Hematopoietic multipotent progenitor cell treated with erythropoietin and hydrocortisone succinate and interleukin-3 and kit ligand, for 17 days (in vitro differentiated cells): ENCODE data around the gene RPS6KA3.

Source experiments
- DNase-seq: peaks from one replicate; pipeline ENCODE4 v3.0.0-alpha.2; 2015; ENCODE audit warnings: low spot score

The RPS6KA3 gene

DNA sequence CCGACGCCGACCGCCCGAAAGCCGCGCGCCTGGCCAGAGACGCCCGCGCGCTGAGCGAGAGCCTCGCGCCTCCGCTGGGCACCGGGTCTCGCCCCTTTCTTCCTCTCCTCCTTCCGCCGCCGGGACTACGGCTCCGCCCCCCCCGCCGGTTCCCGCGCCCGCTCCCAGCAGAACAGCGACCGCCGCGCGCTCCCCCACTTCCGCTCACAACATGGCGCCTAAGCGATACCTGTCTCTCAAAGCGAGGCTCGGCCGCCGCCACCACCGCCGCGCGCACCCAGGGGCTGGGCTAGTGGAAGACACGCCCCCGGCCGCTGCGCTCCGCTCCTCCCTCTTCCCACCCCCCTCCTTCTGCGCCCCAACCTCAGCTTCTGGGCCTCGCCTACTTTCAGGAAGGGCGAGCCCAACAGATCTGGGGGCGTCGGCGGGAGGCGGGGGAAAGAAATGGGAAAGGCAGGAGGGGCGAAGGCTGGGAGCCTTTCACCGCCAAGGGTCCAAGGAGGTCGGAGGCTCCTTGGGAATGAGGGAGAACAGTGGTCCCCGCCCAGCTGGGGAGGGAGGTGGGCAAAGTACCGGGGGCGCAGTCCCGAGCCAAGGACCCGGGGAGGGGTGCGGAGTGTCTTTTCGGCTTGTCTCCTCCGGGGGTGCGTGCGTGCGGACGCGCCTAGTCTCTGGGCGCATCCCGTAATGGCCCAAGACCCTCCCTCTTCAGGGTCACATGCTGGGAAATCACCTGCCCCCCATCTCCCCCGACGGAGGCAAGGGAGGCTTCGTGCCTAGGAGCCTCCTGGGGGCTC lies at the start of gene RPS6KA3:
Gene RPS6KA3 (minus strand): TSS at position 100 of the 797 bp plus-strand sequence. CDS start 277 bp downstream, outside the sequence.
- peak; percentile 76 for DNase-seq

DNA sequence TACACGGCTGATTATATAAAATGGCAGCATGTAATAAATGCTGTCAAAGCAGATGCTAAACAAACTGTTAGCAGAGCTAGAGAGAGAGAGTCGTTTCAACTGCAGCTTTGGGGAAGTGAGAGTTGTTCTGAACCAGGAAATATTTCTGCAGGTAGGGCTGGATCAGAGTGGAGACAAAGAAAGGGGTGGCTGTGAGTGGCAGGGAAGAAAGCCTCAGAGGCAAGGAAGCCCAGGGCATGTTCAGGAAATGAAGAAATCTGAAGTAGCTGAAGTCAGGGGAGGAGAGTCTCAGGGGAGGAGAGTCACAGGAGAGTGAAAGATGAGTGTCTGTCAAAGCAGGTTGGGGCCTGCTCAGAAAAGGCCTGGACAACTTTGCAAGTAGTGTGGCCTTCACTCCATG lies 48.4 kb upstream of the RPS6KA3 start:
- no peak for DNase-seq

DNA sequence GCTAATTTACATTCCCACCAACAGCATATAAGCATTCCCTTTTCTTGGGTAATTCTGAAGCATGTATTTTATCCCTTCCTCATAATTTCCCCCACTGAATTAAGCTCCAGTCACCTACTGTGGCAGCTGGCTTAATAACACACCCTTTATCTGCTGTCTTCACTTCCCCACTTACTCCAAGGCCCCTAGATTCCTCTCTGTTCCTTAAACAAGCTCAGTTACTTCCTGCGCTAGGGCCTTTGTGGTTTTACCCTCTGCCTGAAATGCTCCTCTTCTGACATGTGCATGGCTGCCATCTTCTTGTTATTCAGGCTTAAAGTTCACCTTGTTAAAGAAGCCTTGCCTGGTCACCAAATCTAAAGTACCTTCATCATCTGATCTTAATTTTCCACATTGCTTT lies 47.2 kb upstream of the RPS6KA3 start:
- DNase-seq, result no peak

DNA sequence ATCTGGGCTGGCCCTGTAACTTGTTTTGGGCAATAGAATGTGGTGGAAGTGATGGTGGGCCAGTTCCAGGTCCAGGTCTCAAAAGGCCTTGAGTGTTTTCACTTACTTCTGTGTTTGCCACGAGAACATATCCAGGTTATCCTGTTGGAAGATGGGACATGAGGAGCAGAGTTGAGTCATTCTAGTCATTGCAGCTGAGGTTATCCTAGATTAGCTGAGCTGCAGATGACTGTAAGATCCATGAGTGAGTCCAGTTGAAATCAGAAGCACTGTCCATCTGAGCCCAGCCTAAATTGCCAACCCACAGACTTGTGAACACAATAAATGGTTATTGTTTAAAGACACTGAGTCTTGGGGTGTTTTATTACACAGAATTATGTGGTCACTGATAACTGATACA lies 45.3 kb upstream of the RPS6KA3 start:
- DNase-seq, result no peak

DNA sequence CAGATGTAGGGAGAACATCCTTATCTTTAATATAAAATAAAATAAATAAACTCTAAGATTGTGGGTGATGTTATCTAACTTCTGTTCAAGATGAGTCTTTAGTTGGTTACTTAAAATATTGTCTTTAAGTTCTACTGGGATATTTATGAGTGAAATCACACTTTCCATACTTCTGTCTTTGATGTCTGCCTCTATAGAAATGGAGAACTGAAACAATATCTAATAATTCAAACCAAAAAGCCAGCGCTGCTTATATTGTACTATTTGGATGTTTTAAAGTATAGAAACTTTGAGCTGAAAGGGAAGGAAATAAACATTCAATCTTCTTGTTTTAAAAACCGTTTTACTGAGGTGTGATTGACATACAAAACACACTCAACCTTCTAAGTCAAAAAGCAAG lies 44.8 kb upstream of the RPS6KA3 start:
- no peak for DNase-seq

DNA sequence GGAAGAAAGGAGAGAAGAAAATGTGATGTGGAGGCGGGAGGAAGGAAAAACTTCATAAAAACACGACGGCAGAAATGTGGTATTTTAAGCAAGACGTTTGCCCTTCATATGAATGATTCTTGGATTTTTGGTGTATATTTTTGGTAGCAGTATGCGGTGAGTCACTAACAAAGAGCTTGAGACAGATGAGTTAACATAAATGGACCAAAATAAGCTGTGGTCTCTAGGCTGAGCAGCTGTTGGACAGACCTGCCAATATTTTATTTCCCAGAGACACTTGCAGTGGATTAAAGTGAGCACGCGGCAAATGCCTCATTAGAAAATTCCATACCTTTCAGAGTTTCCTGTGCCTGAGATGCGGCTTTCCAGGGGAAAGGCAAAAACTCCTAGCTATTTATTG lies 43.1 kb upstream of the RPS6KA3 start:
- no peak for DNase-seq

DNA sequence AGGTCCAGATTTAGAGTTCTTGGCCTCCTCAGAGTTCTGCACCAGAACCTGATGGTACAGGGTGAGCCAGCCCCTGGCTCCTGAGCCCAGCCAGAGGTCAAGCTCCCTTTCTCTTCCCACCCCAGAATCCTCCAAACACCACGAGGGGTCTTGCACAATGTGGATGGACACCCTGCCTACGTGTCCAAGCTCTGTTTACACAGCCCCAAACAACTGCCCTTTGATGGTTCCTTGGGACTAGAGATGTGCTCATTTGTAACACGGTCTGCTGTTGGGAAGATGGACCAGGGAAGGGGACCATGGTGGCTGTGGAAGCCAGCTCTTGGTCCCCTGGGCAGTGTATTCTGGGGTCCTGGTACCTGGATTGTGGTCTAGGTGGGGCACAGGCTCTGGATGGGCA lies 40.0 kb upstream of the RPS6KA3 start:
- DNase-seq, result no peak

DNA sequence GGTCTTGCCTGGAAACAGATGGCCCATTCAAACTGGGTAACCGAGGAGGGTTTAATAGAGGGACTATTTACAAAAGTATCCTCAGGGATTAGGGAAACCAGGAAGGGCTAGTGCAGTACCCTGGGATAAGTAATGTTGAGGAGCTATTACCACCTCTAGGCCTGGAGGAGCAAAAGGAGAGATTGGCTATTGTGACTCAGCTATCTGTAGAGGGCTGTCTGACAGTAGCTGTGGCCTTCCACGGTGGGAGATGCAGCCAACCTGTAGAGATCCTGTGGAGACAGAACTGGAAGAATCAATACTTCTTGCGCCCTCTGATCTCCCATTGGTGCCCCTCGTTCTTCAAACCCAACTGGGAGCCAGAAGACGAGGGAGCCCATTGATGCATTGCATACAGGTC lies 34.1 kb upstream of the RPS6KA3 start:
- no peak for DNase-seq

DNA sequence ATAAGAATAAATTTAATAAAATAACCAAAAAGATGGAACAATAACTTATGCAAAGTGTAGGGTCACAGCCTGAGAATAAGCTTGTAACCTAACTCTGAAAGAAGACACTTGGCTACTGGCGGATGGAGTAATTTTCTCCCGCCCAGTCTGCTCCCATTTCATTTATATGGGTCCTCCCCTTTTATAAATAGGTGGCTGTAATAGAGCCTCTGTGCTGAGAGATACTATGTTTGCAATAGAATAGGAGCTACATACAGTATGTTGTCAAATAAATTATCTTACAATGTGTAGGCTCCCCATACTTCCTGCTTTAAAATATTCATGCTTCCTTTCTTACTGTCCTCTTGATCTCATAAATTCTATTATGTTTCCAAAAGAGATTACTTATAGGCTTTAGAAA lies 28.2 kb upstream of the RPS6KA3 start:
- no peak for DNase-seq

DNA sequence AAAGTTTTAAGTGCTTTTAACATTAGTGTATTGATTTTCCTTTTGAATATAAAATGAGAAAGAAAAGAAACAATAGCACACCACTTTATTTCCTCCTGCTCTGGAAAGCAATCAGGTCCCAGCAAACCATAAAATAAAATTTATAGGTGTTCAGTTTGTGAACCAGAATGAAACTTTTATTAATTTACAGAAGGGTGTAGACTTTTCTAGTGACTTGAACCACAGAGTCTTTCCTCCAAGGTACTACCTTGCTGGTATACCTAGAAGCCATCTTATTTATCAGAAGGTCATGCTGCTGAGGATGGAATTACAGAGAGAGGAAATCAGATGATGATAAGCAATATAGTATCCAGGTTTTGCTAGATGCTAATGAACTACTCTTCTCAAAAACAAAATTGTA lies 27.6 kb upstream of the RPS6KA3 start:
- DNase-seq, result no peak

DNA sequence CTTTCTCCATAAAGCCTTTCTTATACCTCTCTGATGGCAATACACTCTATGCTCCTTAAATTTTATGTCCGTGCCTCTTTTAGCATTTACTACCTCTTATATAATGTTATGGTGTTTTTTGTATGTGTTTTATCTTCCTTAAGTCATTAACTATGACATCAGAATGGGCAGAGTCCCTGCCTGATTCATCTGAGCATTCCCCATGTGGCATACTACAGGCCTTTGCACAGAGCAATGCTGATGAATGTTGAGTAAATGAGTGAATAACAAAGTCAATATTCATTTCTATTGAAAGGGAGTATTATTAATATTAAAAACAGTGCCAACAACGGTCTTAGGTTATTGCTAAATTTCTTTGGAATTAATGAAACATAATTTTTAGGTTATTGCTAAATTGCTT lies 18.8 kb upstream of the RPS6KA3 start:
- no peak for DNase-seq

DNA sequence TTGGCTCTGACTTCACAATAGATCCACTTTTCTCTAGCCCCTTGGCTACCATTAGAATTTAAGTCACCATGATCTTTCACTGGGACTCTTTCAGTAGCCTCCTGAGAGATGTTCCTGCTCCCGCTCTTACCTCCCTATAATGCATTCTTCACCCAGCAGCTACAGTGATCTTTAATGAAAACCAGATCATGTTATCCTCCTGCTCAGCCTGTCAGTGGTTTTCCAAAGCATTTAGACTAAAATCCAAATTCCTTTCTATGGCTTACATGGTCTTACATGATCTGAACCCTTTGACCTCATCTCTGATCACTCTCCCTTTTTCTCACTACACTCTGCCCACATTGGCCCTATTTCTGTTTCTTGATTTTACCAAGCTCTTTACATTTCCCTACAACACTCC lies 18.3 kb upstream of the RPS6KA3 start:
- DNase-seq, result no peak

DNA sequence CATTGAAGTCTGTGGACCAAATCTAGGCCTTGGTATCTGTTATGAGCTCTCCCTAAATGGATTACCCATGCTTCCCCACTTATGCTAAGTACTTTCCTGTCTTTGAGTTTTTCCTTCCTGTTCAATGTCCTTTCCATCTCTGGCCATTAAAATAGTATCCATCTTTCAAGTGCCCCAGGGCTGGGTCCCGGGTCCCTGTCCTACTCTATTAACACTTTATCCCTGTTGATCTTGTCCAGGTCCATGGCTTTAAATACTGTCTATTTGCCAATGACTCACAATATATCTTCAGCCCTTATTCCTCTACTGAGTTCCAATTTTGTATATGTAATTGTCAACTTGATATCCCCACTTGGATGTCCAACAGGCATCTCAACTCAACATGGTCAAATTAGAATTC lies 17.7 kb upstream of the RPS6KA3 start:
- no peak for DNase-seq

DNA sequence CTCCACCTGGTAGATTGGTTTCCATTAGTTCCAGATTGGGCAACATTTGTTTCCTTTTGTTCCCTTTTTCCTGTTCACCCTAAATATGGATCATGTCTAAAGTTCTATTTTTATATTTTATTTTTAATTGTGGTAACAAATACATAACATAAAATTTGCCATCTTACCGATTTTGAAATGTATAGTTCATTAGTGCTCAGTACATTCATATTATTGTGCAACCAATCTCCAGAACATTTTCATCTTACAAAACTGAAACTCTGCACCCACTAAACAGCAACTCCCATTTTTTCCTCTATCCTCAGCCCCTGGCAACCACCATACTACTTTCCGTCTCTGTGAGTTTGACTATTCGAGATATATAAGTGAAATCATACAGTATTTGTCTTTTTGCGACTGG lies 14.2 kb upstream of the RPS6KA3 start:
- DNase-seq, result no peak

DNA sequence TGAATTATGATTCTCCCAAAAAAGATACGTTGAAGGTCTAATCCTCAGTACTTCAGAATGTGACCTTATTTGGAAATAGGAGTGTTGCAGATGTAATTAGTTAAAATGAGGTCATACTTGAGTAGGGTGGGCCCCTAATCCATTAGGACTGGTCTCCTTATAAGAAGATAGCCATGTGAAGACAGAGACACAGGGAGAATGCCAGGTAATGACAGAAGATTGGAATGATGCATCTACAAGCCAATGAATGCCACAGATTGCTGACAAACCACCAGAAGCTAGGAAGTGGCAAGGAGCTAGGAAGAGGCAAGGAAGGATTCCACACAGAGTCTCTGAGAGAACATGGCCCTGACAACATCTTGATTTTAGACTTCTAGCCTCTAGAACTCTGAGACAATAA lies 7.4 kb upstream of the RPS6KA3 start:
- DNase-seq, result no peak

DNA sequence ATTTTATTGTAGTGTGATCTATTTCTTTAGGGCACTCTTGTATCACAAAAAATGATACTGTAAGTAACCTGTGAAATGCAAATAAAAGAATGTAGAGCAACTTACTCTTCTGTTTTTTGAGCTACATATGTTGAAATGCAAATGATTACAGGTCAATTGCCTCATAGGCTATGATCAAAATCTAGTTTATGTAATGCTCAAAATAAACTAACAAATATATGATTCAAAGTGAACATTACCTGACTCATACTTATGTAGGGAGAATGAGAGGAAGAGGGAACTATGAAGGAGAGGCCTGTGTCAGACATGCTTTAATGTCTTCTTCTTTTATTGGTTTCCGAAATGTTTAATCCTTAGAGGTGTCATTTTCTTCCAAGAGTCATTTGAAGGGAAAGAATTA lies 5.0 kb upstream of the RPS6KA3 start:
- no peak for DNase-seq

DNA sequence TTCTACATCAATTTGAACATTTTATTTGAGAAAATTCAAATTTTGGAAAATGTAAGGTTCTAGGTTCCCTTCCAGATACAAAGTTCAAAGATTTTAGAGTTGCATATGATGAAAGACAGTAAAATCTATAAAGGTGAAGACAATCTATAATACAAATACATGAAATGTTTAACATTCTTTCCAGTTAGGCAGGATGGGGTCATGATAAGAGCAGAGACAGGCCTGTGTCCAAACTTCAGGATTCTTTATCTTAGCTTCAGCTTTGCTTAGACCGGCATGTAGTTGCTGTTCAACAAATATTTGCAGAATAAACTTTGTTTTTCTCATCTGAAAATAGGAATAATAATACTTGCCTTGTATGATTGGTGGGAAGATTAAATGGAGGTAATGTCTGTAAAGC lies 4.5 kb upstream of the RPS6KA3 start:
- no peak for DNase-seq

DNA sequence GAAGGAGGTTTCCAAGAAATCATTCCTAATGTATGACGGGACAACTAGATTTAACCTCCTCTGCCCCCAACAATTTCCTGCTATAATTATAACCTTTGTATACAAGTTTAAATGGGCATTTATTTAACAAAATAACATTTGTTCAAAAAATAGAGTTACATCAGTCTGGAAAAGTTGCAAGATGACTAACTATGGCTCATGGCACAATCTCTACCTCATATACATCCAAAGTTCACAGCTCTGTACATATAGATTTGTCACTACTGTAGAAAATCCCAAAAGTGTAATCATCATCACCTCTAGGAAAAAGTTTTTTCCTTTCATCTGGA lies 3.8 kb upstream of the RPS6KA3 start:
- no peak for DNase-seq

DNA sequence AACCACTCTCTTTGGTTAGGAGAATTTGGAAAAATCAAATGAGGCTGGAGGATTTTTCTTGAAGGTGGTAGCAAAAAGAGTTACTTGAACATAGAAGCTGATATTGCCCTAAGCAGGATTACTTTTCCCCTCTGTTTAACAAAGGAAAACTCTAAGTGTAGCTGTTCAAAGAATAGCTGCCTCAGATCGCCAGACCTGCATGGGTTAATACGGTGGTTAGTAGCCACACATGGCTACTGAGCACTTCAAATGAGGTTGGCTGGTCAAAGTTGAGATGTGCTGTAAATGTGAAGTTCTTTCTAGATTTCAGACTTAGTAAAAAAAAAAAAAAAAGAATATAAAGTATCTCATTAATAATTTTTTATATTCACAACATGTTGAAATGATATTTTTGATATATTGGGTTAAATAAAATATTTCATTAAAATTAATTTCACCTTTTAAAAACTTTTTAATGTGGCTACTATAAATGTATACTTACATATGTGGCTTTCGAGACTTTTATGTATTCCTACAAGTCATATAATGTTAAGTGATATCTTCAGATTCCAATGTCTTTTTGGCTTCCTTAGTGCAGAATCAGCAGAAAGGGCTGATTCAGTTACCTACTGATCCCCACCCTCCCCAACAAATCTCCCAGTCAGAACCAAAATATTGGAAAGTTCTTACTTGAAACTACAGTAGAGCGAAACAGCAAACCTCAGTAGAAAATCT lies 3.3 kb upstream of the RPS6KA3 start:
- DNase-seq, result no peak

DNA sequence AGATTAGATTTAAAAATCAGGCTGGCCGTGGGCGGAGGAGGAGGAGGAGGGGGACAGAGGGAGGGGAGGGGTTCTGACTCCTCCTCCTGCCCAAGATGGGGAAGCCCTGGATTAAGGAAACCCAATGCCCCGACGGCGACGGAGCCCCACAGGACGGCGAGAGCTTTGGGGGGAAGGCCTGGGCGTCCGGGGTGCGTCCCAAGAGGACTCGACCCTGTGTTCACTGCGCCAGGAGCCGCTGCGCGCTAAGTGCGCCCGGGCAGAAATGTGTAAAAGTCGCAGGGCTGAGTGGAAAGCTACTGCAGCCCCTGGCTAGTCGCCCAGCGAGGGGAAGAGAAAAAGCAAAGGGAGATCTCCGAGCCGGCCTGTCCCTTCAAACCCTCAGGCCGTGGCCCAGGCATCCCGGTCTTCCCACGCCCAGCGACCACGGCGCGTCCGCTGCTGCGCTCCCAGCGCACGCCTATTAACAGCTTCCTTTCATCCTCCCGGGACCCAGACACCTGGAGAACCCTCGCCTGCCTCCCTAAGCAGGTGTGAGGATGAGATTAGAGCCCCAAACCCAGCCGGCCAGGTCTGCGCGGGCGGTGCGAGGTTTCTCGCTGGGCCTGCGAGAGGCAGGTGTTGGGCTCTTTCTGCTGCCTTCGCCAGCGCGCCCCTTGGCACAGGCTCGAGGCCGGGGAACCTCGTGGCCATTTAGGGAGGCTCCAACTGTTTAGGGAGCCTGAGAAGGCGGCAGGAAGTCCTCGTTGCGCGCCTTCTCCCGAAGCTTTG lies 1.4 kb upstream of the RPS6KA3 start:
- DNase-seq, result no peak

DNA sequence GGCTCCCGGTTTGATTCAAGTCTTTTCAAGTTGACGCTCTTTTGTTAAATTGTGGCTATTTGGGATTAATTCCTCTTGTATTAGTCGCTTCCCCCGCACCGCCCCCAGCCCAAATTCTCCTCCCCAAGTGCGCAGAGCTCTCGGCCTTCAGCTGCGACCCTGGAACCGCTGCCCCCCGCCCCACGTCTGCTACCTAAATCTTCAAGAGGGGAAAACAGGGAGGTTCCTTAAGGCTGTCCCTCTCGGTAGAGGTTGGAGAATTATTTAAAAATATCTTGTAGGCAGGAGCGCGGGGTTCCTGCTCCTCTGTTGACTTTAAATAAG lies 860 bp upstream of the RPS6KA3 start:
- no peak for DNase-seq

DNA sequence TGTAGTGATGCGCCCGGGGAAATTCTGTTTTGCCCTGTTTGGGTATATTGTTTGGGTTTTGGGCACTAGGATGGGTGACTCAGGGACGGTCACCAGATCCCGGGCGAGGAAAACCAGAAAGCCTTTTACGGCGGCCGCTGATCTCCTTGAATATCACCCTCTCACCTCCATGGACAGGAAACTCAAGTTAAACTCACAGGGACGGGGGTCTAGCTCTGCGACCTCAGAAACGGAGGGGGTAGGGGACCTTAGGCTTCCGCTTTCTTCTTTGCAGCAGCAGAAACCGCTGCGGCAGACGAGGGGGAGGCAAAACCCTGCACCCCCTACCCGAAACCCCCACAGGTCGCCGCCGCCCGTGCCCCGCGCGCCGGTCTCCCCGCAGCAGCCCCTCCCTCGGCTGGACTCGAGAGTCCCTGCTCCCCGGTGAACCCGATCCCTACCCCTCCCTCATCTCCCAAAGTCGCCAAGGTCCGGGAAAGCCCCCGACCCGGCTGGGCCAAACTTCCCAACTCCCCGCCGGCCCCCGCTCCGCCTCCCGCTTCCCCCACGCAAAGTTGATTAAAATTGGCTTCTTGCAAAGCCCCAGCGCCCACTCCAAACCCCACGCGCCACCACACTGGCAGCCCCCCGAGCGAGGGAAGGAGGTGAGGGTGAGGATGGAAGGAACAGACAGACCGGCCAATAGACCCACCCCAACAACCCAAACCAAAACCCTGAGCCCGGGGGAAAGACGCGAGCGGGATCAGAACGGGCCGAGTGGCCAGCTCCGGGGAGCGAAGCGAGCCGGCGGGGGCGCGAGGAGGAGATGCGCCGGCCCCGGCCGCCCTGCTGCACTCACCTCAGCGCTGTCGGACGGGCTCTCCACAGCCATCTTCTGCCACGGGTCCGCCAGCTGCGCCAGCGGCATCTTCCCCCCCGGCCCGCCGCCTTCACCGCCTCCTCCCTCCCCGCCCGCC lies 705 bp downstream of the RPS6KA3 start:
- DNase-seq, result no peak
